SK-N-SH (cell line): Measurements from ENCODE around the gene ARHGAP45. TPM values are rescaled to one million over a fixed set of nuclear protein-coding genes. Genes with fewer than 3 reads are reported as not detected.
A peak's percentile ranks its signal among the peaks of the same experiment; 100 is the strongest.

ENCODE experiments used
- CHD2 ChIP-seq: fragments of 150-350 bp; IDR thresholded peaks from 2 replicates; pipeline ENCODE4 v1.6.1; 2018; ENCODE audit warnings: low read length; ENCODE audit not compliant: partially characterized antibody
- CTCF ChIP-seq: fragments of 200-600 bp; sonication (generic); IDR thresholded peaks from 2 replicates; pipeline ENCODE4 v1.6.1; 2017; ENCODE audit warnings: antibody characterized with exemption, mild to moderate bottlenecking, moderate library complexity
- EP300 ChIP-seq, 2 experiments: IDR thresholded peaks; 2 replicates each; pipeline versions ENCODE4 v1.4.0 to v1.6.1; 2012; ENCODE audit warnings: borderline replicate concordance in 1 of 2, low read depth in 1 of 2, low read length in 1 of 2
- EZH2phosphoT487 ChIP-seq: fragments of 200-600 bp; sonication (generic); IDR thresholded peaks from 2 replicates; pipeline ENCODE4 v1.6.1; 2017; ENCODE audit warnings: low read depth, mixed run types, mild to moderate bottlenecking, antibody characterized with exemption, moderate library complexity, borderline replicate concordance
- FOSL2 ChIP-seq: IDR thresholded peaks from 2 replicates; pipeline ENCODE4 v1.4.0; 2012; ENCODE audit warnings: low read depth, mild to moderate bottlenecking, moderate library complexity, borderline replicate concordance
- GATA2 ChIP-seq: sonication (generic); formaldehyde crosslinking; IDR thresholded peaks from 2 replicates; pipeline ENCODE4 v1.5.0; 2020; ENCODE audit warnings: mild to moderate bottlenecking, missing genetic modification reagents
- JUND ChIP-seq: IDR thresholded peaks from 2 replicates; pipeline ENCODE4 v1.4.0; 2012
- MAX ChIP-seq: IDR thresholded peaks from 2 replicates; pipeline ENCODE4 v1.4.0; 2012; ENCODE audit warnings: low read depth
- MEF2A ChIP-seq: IDR thresholded peaks from 2 replicates; pipeline ENCODE4 v1.4.0; 2012; ENCODE audit warnings: low read depth, borderline replicate concordance
- NFIC ChIP-seq: IDR thresholded peaks from 2 replicates; pipeline ENCODE4 v1.4.0; 2012; ENCODE audit warnings: borderline replicate concordance
- NRF1 ChIP-seq: IDR thresholded peaks from 2 replicates; pipeline ENCODE4 v1.6.1; 2012; ENCODE audit warnings: low read depth, mild to moderate bottlenecking, low read length
- RCOR1 ChIP-seq: fragments of 150-350 bp; IDR thresholded peaks from 2 replicates; pipeline ENCODE4 v1.6.1; 2017; ENCODE audit warnings: antibody characterized with exemption, low read length
- REST ChIP-seq: IDR thresholded peaks from 2 replicates; pipeline ENCODE4 v1.6.1; 2012; ENCODE audit warnings: mild to moderate bottlenecking, low read depth, low read length, moderate library complexity
- SIN3A ChIP-seq: IDR thresholded peaks from 2 replicates; pipeline ENCODE4 v1.6.1; 2012; ENCODE audit warnings: low read depth, mild to moderate bottlenecking, low read length, moderate library complexity, borderline replicate concordance
- TAF1 ChIP-seq: IDR thresholded peaks from 2 replicates; pipeline ENCODE4 v1.6.1; 2012; ENCODE audit warnings: low read depth, mild to moderate bottlenecking, low read length, moderate library complexity, borderline replicate concordance
- TCF12 ChIP-seq: IDR thresholded peaks from 2 replicates; pipeline ENCODE4 v1.4.0; 2012
- TEAD4 ChIP-seq: IDR thresholded peaks from 2 replicates; pipeline ENCODE4 v1.4.0; 2012; ENCODE audit warnings: mild to moderate bottlenecking, borderline replicate concordance; ENCODE audit not compliant: insufficient read depth
- USF1 ChIP-seq: IDR thresholded peaks from 2 replicates; pipeline ENCODE4 v1.4.0; 2012; ENCODE audit warnings: low read depth, borderline replicate concordance
- USF2 ChIP-seq: fragments of 150-350 bp; IDR thresholded peaks from 2 replicates; pipeline ENCODE4 v1.6.1; 2017; ENCODE audit warnings: antibody characterized with exemption, low read length, low read depth, borderline replicate concordance
- polyA plus RNA-seq, 3 experiments: library from polyadenylated mRNA; depleted of rRNA; stranded (reverse); fragments of >200 nt; gene quantifications; 2 replicates each; pipeline ENCODE4 v1.2.3, GENCODE V29; 2012

Gene ARHGAP45
- polyA plus RNA-seq, 1 of the 3 experiments (the other 2 are of a cell fraction): 4.2 TPM

- TF ChIP-seq REST (0 out of 2 replicates have a peak, but pooled peaks have one; percentile 3), SIN3A (peak; percentile 76; the same call in 1 of the 2 replicates), FOSL2 (no peak), NRF1 (peak; percentile 61), JUND (no peak), EZH2phosphoT487 (no peak), GATA2 (CRISPR knock-in tag) (no peak), TCF12 (no peak), USF2 (no peak), EP300 (IDR thresholded peaks at IDR 0.05; ENCODE audit: borderline replicate concordance in 1 of 2, low read depth in 1 of 2, low read length in 1 of 2) (no peak), TEAD4 (no peak), MEF2A (no peak), NFIC (no peak), CHD2 (peak; percentile 99), RCOR1 (no peak), MAX (peak; percentile 53; the same call in 1 of the 2 replicates), USF1 (no peak), TAF1 (peak; percentile 75), CTCF (no peak)
These were observed 28.2 kb downstream of the ARHGAP45 start, which contains the start of gene POLR2E (continued) for GRCh38 chr19:1094978-1095701.
